LNCaP clone FGC (cell line): ENCODE results near the gene C3orf18.

Source experiments
- DNase-seq: peaks from one replicate; pipeline ENCODE4 v3.0.0-alpha.2; 2011; ENCODE audit warnings: low read depth
- H3K4me3 ChIP-seq: 2 replicates; pipeline ENCODE4 v1.5.1; 2011; ENCODE audit warnings: mild to moderate bottlenecking, low read depth, low read length, control low read depth
- TF ChIP-seq, protein P1 (sequence below): IDR thresholded peaks from 2 replicates; pipeline ENCODE4 v1.5.1; 2012; ENCODE audit warnings: mild to moderate bottlenecking; ENCODE audit not compliant: control insufficient read depth, insufficient read depth; ENCODE audit errors: extremely low read depth

Gene C3orf18

DNA sequence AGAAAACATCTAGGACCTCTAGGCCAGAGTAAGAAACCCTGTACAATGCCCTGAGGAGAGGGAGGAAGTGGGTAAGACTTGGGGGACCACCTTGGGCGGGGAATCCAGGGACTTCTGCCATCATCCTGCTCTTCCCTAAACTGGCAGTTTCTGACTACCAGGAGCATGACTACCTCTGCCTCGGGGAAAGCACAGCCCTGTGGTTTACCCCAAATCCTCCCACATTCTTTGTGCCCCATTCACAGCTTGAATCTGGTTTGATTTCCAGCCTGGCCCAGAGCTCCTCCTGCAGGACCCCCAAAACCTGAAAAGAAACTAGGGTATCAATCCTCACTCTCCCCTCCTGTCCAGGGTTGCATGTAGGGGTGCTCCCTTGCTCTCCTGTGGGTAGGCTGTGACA, 4.7 kb downstream of the C3orf18 start:
- TF ChIP-seq, protein P1, sequence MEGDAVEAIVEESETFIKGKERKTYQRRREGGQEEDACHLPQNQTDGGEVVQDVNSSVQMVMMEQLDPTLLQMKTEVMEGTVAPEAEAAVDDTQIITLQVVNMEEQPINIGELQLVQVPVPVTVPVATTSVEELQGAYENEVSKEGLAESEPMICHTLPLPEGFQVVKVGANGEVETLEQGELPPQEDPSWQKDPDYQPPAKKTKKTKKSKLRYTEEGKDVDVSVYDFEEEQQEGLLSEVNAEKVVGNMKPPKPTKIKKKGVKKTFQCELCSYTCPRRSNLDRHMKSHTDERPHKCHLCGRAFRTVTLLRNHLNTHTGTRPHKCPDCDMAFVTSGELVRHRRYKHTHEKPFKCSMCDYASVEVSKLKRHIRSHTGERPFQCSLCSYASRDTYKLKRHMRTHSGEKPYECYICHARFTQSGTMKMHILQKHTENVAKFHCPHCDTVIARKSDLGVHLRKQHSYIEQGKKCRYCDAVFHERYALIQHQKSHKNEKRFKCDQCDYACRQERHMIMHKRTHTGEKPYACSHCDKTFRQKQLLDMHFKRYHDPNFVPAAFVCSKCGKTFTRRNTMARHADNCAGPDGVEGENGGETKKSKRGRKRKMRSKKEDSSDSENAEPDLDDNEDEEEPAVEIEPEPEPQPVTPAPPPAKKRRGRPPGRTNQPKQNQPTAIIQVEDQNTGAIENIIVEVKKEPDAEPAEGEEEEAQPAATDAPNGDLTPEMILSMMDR, result no peak
- no peak overlapping the region for H3K4me3 ChIP-seq
- DNase-seq, result no peak

DNA sequence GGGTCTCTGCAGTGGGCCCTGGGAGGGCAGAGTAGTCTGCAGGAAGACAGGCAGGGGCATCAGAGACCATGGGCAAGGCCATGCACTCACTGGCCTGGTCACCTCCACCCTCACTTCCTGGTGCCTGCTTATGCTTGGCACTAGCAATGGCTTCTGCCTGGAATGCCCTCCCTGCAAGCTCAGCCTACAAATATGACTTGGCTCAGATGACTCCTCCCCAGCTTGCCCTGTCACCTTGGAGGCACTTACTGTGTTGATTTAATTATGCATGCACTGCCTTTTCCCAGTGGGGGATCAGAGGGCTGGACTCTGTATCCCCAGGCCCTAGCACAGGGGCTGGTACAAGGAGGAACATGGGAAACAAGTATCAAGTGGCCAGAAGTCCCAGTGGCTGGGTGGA, 7.8 kb downstream of the C3orf18 start:
- DNase-seq, result no peak
- no peak overlapping the region for H3K4me3 ChIP-seq
- TF ChIP-seq, protein P1, result no peak

DNA sequence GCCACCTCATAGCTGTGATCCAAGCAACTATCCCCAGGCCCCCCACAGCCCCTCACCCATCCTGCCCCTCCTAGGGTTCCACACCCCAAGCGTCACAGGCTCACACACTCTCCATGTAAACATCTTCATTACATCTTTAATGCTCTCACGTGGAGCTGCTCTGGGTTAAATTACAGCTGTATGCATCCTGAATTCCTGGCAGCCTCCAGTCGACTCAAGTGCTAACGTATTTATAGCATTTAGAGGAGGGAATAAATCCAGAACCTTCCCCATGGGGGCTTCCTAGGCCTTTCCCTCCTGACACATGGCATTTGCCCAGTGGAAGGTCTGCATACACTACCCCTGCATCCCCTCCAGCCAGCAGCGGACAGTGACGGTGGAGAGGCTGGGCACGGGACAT, 9.6 kb downstream of the C3orf18 start:
- TF ChIP-seq, protein P1, result no peak
- no peak overlapping the region for H3K4me3 ChIP-seq
- no peak for DNase-seq

DNA sequence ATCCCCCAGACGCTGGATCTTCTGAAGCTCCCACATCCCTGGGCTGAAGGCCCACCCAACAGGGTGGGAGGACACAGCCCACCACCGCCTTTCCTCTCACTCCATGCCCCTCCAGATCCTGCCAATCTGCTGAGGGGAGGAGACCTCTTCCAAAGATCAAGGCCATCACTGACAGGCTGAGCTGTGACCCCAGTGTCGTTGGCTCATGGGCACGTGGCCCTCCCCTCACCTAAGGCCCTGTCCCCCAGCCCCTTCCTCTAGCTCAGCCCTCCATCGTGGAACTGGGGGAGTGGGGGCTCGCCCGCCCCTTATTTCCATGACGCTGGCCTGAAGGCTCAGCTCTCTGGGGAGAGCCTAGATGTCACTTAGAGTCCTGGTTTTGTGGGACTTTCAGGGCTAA, 10.4 kb downstream of the C3orf18 start:
- no peak overlapping the region for H3K4me3 ChIP-seq
- TF ChIP-seq, protein P1, result no peak
- DNase-seq, result no peak

DNA sequence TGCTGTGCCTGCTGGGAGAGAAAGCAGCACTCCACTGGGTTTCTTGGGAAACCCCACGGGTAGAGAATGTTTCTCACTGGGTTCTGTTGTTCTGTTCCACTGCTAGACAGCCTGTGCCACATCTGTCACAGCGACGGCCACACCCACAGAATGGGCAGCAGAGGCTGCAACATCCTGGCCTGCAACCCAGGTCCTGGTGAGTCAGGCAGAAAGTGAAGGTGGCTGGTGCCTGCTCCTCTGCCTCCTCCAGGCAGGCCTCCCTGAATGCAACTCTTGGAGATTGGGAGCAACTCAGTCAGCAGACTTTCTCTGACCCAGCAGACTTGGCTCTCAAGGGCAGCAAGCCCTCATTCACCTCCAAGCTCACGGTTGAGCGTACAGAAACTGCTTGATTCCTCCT, 13.0 kb downstream of the C3orf18 start:
- TF ChIP-seq, protein P1, result no peak
- DNase-seq, result no peak
- H3K4me3 ChIP-seq, result no peak overlapping the region

DNA sequence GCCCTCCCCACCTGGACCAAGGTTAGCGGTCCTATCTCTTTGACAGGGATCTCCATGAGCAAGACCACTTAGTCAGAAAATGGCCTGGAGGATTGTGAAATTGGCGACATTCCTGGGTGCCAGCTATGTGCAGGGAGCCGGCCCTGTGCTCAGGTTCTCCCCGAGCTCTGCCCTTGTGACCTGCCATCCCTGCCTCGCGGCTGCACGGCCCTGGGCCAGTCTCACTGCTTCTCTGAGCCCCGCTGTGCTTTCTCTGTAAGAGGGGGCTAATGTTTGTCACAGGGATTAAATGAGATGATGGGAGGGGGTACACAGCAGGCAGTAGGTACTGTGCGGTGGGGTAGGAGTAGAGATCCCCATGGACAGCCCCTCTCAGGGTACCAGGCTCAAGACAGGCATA, 14.9 kb downstream of the C3orf18 start:
- H3K4me3 ChIP-seq, result no peak overlapping the region
- no peak for DNase-seq
- TF ChIP-seq, protein P1, result no peak

DNA sequence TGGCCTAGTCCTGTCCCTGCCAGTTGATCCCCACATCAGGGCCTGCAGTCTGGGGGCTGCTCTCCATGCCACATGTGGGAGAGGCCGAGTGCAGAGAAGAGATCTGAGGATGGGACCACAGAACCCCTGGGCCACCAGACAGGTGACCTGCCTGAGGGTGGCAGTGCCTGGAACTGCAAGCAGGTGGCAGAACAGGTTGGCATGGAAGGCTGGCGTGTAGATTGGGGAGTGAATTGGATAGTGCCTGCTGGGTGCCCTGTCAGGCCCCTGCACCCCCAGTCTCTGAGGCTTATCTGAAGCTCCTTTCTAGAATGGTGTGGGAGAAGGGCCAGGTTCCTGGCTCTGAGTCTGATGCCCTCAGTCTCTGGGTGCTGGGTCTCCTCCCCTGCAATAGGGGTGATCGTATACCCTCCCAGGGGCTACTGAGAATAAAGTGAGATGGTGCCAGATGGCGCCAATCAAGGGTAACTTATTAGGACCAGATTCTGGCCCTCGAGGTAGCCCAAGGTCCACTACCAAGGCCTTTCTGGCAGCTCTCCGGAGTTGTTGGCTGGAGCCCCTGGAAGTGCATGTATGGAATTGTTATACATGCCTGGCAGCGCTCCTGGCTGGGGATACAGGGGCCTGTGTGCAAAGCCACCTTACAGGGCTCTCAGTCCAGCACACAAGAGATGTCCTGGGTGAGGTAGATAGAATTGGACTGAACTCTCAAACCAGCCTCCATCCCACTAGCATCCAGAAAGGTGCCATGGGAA, 15.7 kb downstream of the C3orf18 start:
- H3K4me3 ChIP-seq, result no peak overlapping the region
- no peak for DNase-seq
- TF ChIP-seq, protein P1, result peak; percentile 38
